HepG2 (cell line): Measurements from ENCODE around the gene FBXW2. TPM values are rescaled to one million over a fixed set of nuclear protein-coding genes. Genes with fewer than 3 reads are reported as not detected.

Experiments
- CHD2 ChIP-seq: IDR thresholded peaks from 2 replicates; pipeline ENCODE4 v1.6.1; 2011; ENCODE audit warnings: low read depth, low read length, improper control_type of control experiment
- DNMT3B ChIP-seq: conservative IDR thresholded peaks from 2 replicates; pipeline ENCODE4 v1.6.1; 2016; ENCODE audit warnings: missing biosample characterization, control low read depth
- ELF1 ChIP-seq: sonication (generic); formaldehyde crosslinking; IDR thresholded peaks from 2 replicates; pipeline ENCODE4 v1.4.0; 2020; ENCODE audit warnings: missing genetic modification reagents
- FOXA3 ChIP-seq: IDR thresholded peaks from 2 replicates; pipeline ENCODE4 v1.6.1; 2016; ENCODE audit warnings: missing genetic modification reagents, missing compliant biosample characterization
- FOXO4 ChIP-seq: sonication (generic); formaldehyde crosslinking; conservative IDR thresholded peaks from 2 replicates; pipeline ENCODE4 v1.8.1; 2023; ENCODE audit warnings: missing genetic modification reagents
- GPN1 ChIP-seq: sonication (generic); formaldehyde crosslinking; IDR thresholded peaks from 2 replicates; pipeline ENCODE4 v1.5.1; 2020; ENCODE audit warnings: missing genetic modification reagents, borderline replicate concordance
- PPARG ChIP-seq: conservative IDR thresholded peaks from 2 replicates; pipeline ENCODE4 v1.6.1; 2016; ENCODE audit warnings: missing biosample characterization, missing genetic modification reagents
- PRDM15 ChIP-seq: sonication (generic); formaldehyde crosslinking; IDR thresholded peaks from 2 replicates; pipeline ENCODE4 v1.4.0; 2020; ENCODE audit warnings: missing genetic modification reagents
- TCF7 ChIP-seq: sonication (generic); IDR thresholded peaks from 2 replicates; pipeline ENCODE4 v1.6.1; 2016; ENCODE audit warnings: antibody characterized with exemption, low read depth
- TOE1 ChIP-seq: sonication (generic); formaldehyde crosslinking; IDR thresholded peaks from 2 replicates; pipeline ENCODE4 v1.4.0; 2020; ENCODE audit warnings: mild to moderate bottlenecking, missing genetic modification reagents
- TSC22D2 ChIP-seq: sonication (generic); formaldehyde crosslinking; IDR thresholded peaks from 2 replicates; pipeline ENCODE4 v1.5.1; 2020; ENCODE audit warnings: missing genetic modification reagents, mild to moderate bottlenecking, borderline replicate concordance
- ZNF383 ChIP-seq: sonication (generic); formaldehyde crosslinking; IDR thresholded peaks from 2 replicates; pipeline ENCODE4 v1.4.0; 2020; ENCODE audit warnings: missing genetic modification reagents, mild to moderate bottlenecking, borderline replicate concordance
- ZNF441 ChIP-seq: sonication (generic); formaldehyde crosslinking; IDR thresholded peaks from 2 replicates; pipeline ENCODE4 v1.7.0; 2021; ENCODE audit warnings: missing genetic modification reagents, borderline replicate concordance
- ZNF639 ChIP-seq: conservative IDR thresholded peaks from 2 replicates; pipeline ENCODE4 v1.6.1; 2018; ENCODE audit warnings: missing genetic modification reagents
- ZNF704 ChIP-seq: sonication (generic); formaldehyde crosslinking; IDR thresholded peaks from 2 replicates; pipeline ENCODE4 v1.8.1; 2023; ENCODE audit warnings: mild to moderate bottlenecking, inconsistent platforms, moderate library complexity, missing genetic modification reagents, borderline replicate concordance
- ZNF713 ChIP-seq: sonication (generic); formaldehyde crosslinking; IDR thresholded peaks from 2 replicates; pipeline ENCODE4 v1.4.0; 2020; ENCODE audit warnings: mild to moderate bottlenecking, missing genetic modification reagents
- ZNF788 ChIP-seq: sonication (generic); formaldehyde crosslinking; IDR thresholded peaks from 2 replicates; pipeline ENCODE4 v1.5.0; 2020; ENCODE audit warnings: mild to moderate bottlenecking, missing genetic modification reagents, borderline replicate concordance
- ZNF839 ChIP-seq: sonication (generic); formaldehyde crosslinking; IDR thresholded peaks from 2 replicates; pipeline ENCODE4 v1.4.0; 2020; ENCODE audit warnings: missing genetic modification reagents, mild to moderate bottlenecking, borderline replicate concordance
- ZSCAN12 ChIP-seq: sonication (generic); formaldehyde crosslinking; IDR thresholded peaks from 2 replicates; pipeline ENCODE4 v1.9.0; 2021; ENCODE audit warnings: mild to moderate bottlenecking, missing genetic modification reagents
- polyA plus RNA-seq, 8 experiments: library from polyadenylated mRNA; depleted of rRNA in 3 of 8; stranded (reverse) in 7 of 8; unstranded in 1 of 8; fragments of >200 nt; fragmentation: Illumina TruSeq in 4 of 8; extraction: Trizol in 4 of 8; gene quantifications; 2 replicates each; pipeline versions ENCODE4 v1.2.1 to v1.2.3, GENCODE V29; 2011 to 2016; ENCODE audit warnings: low read depth in 4 of 8, missing spikeins in 1 of 8, mixed read lengths in 1 of 8; ENCODE audit not compliant: insufficient read depth in 1 of 8
- total RNA-seq, 5 experiments: library from RNA; depleted of rRNA; stranded (reverse); fragments of >200 nt; fragmentation: Illumina TruSeq; extraction: Trizol; gene quantifications; 2 replicates each; pipeline ENCODE4 v1.2.3, GENCODE V29; 2016; ENCODE audit warnings: low read depth in 1 of 5
- TF ChIP-seq, protein P1 (sequence below): sonication (generic); formaldehyde crosslinking; IDR thresholded peaks from 2 replicates; pipeline ENCODE4 v1.5.0; 2020; ENCODE audit warnings: mild to moderate bottlenecking, missing genetic modification reagents

FBXW2 gene
- total and polyA plus RNA-seq, 2 of the 13 experiments (the other 11 are each of a cell fraction or from before 2014, with no cell fraction given): 35.4 to 43.1 TPM

GRCh38 chr9:120735415-120736126 is 57.6 kb downstream of the FBXW2 start (continued):
- TF ChIP-seq TSC22D2: no peak
- TF ChIP-seq TOE1 (CRISPR knock-in tag): no peak
- no peak for TF ChIP-seq ZNF704
- TF ChIP-seq ZNF713: no peak
- TF ChIP-seq PPARG (CRISPR knock-in tag): peak; percentile 95
- TF ChIP-seq GPN1 (CRISPR knock-in tag): no peak
- 0 out of 2 replicates have a peak, but pooled peaks have one; percentile 68 for TF ChIP-seq DNMT3B (CRISPR knock-in tag)
- no peak for TF ChIP-seq TCF7
- no peak for TF ChIP-seq PRDM15
- TF ChIP-seq FOXA3: peak; percentile 87
- no peak for TF ChIP-seq FOXO4 (CRISPR knock-in tag)
- TF ChIP-seq ZNF788 (CRISPR knock-in tag): no peak
- 0 out of 2 replicates have a peak, but pooled peaks have one; percentile 28 for TF ChIP-seq ELF1
- TF ChIP-seq, protein P1, sequence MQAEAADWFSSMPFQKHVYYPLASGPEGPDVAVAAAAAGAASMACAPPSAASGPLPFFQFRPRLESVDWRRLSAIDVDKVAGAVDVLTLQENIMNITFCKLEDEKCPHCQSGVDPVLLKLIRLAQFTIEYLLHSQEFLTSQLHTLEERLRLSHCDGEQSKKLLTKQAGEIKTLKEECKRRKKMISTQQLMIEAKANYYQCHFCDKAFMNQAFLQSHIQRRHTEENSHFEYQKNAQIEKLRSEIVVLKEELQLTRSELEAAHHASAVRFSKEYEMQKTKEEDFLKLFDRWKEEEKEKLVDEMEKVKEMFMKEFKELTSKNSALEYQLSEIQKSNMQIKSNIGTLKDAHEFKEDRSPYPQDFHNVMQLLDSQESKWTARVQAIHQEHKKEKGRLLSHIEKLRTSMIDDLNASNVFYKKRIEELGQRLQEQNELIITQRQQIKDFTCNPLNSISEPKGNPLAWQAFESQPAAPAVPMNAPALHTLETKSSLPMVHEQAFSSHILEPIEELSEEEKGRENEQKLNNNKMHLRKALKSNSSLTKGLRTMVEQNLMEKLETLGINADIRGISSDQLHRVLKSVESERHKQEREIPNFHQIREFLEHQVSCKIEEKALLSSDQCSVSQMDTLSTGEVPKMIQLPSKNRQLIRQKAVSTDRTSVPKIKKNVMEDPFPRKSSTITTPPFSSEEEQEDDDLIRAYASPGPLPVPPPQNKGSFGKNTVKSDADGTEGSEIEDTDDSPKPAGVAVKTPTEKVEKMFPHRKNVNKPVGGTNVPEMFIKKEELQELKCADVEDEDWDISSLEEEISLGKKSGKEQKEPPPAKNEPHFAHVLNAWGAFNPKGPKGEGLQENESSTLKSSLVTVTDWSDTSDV (CRISPR knock-in tag): no peak
- TF ChIP-seq ZNF839 (CRISPR knock-in tag): no peak
- TF ChIP-seq ZSCAN12: no peak
- TF ChIP-seq ZNF441 (CRISPR knock-in tag): no peak
- no peak for TF ChIP-seq ZNF383 (CRISPR knock-in tag)
- TF ChIP-seq CHD2: no peak
- TF ChIP-seq ZNF639: no peak
